ENCODE measurements around the gene LTB.
"Not testable (repeated sequence)": the region's sequence is repeated elsewhere in the genome, so short reads cannot be mapped to it uniquely, and the experiment has no call there.

DNA sequence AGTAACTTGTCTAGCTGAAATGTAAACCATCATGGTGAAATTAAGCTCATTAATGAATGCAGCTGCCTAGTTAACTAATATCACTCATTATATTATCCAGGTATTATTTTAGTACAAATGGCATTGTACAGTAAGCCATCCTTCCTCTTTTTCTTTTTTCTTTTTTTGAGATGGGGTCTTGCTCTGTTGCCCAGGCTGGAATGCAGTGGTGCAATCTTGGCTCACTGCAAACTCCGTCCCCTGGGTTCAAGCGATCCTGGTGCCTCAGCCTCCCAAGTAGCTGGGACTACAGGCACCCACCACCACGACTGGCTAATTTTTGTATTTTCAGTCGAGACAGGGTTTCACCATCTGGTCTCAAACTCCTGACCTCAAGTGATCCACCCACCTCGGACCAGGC, 8.5 kb upstream of the LTB start:
- TF ChIP-seq, protein P1, sequence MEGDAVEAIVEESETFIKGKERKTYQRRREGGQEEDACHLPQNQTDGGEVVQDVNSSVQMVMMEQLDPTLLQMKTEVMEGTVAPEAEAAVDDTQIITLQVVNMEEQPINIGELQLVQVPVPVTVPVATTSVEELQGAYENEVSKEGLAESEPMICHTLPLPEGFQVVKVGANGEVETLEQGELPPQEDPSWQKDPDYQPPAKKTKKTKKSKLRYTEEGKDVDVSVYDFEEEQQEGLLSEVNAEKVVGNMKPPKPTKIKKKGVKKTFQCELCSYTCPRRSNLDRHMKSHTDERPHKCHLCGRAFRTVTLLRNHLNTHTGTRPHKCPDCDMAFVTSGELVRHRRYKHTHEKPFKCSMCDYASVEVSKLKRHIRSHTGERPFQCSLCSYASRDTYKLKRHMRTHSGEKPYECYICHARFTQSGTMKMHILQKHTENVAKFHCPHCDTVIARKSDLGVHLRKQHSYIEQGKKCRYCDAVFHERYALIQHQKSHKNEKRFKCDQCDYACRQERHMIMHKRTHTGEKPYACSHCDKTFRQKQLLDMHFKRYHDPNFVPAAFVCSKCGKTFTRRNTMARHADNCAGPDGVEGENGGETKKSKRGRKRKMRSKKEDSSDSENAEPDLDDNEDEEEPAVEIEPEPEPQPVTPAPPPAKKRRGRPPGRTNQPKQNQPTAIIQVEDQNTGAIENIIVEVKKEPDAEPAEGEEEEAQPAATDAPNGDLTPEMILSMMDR (IDR thresholded peaks at IDR 0.05): not testable (repeated sequence)
- not testable (repeated sequence) for TF ChIP-seq POLR2AphosphoS5, EP300 (IDR thresholded peaks at IDR 0.05)

Data from esophagus muscularis mucosa (tissue), 4 donors.